Erythroblast (primary cell): ENCODE measurements around the gene AP2A1.

Experiments used
- GATA1 ChIP-seq: IDR thresholded peaks from 2 replicates; pipeline ENCODE4 v1.6.1; 2011; ENCODE audit warnings: low read depth, mild to moderate bottlenecking, control low read depth, low read length, moderate library complexity
- POLR2A ChIP-seq: IDR thresholded peaks from 2 replicates; pipeline ENCODE4 v1.6.1; 2011; ENCODE audit warnings: mild to moderate bottlenecking, low read length

GRCh38 chr19:49832556-49832955 lies 65.8 kb downstream of the AP2A1 start:
- TF ChIP-seq POLR2A (no peak), GATA1 (no peak)
